Neural crest cell (in vitro differentiated cells): ENCODE data around the gene AHNAK. TPM values are rescaled to one million over a fixed set of nuclear protein-coding genes. Genes with fewer than 3 reads are reported as not detected.

Experiments used
- DNase-seq: peaks from one replicate; pipeline ENCODE4 v3.0.0; 2021; ENCODE audit warnings: low read depth, mixed read lengths, low spot score
- H3K27ac Mint-ChIP-seq: one replicate; pipeline ENCODE4 v1.8.0; 2021; ENCODE audit warnings: mild to moderate bottlenecking, mixed read lengths; ENCODE audit not compliant: unreplicated experiment
- H3K27me3 Mint-ChIP-seq: 2 replicates; pipeline ENCODE4 v1.8.0; 2021; ENCODE audit warnings: low read depth, mild to moderate bottlenecking, mixed read lengths
- H3K36me3 Mint-ChIP-seq: 2 replicates; pipeline ENCODE4 v1.8.0; 2021; ENCODE audit warnings: low read depth, mild to moderate bottlenecking, mixed read lengths
- H3K4me1 Mint-ChIP-seq: 2 replicates; pipeline ENCODE4 v1.8.0; 2021; ENCODE audit warnings: mixed read lengths
- H3K4me3 Mint-ChIP-seq: one replicate; pipeline ENCODE4 v1.8.0; 2021; ENCODE audit warnings: mild to moderate bottlenecking, mixed read lengths
- H3K9me3 Mint-ChIP-seq: 2 replicates; pipeline ENCODE4 v1.8.0; 2021; ENCODE audit warnings: mixed read lengths
- total RNA-seq: library from RNA; stranded (reverse); gene quantifications from 2 replicates; pipeline ENCODE4 v1.2.1, GENCODE V29; 2021
- TF ChIP-seq, protein P1 (sequence below): fragments of 200-600 bp; sonication (generic); conservative IDR thresholded peaks from 2 replicates; pipeline ENCODE4 v1.5.0; 2021; ENCODE audit warnings: antibody characterized with exemption, mild to moderate bottlenecking

The AHNAK gene
- total RNA-seq, 1 donor from 2014 or later, result 0.65 TPM

DNA sequence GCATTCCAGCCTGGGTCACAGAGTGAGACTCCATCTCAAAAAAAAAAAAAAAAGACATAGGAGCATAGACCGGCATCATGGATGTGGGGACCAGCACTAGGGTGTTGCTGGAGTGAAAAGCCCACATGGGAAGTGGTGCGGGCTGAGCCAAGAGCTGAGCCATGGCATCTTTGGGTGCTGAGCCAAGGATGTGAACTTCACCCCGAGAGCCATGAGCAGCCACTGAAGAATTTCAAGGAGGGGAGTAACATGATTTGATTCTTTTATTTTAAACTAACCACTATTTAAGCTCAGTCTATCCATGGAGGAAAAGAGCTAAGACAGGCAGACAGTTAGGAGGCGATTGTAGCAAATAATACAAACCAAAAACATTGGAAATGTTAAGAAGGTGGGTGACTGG lies 57.4 kb downstream of the AHNAK start:
- Mint-ChIP-seq H3K4me3 (no peak overlapping the region), H3K9me3 (no peaks in the 10 kb centered on the region), H3K4me1 (no peaks in the 10 kb centered on the region), H3K27me3 (peaks cover 8% of the 10 kb centered on the region), H3K36me3 (no peaks in the 10 kb centered on the region), H3K27ac (no peak overlapping the region)
- DNase-seq, result no peak
- TF ChIP-seq, protein P1, sequence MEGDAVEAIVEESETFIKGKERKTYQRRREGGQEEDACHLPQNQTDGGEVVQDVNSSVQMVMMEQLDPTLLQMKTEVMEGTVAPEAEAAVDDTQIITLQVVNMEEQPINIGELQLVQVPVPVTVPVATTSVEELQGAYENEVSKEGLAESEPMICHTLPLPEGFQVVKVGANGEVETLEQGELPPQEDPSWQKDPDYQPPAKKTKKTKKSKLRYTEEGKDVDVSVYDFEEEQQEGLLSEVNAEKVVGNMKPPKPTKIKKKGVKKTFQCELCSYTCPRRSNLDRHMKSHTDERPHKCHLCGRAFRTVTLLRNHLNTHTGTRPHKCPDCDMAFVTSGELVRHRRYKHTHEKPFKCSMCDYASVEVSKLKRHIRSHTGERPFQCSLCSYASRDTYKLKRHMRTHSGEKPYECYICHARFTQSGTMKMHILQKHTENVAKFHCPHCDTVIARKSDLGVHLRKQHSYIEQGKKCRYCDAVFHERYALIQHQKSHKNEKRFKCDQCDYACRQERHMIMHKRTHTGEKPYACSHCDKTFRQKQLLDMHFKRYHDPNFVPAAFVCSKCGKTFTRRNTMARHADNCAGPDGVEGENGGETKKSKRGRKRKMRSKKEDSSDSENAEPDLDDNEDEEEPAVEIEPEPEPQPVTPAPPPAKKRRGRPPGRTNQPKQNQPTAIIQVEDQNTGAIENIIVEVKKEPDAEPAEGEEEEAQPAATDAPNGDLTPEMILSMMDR, result no peak

DNA sequence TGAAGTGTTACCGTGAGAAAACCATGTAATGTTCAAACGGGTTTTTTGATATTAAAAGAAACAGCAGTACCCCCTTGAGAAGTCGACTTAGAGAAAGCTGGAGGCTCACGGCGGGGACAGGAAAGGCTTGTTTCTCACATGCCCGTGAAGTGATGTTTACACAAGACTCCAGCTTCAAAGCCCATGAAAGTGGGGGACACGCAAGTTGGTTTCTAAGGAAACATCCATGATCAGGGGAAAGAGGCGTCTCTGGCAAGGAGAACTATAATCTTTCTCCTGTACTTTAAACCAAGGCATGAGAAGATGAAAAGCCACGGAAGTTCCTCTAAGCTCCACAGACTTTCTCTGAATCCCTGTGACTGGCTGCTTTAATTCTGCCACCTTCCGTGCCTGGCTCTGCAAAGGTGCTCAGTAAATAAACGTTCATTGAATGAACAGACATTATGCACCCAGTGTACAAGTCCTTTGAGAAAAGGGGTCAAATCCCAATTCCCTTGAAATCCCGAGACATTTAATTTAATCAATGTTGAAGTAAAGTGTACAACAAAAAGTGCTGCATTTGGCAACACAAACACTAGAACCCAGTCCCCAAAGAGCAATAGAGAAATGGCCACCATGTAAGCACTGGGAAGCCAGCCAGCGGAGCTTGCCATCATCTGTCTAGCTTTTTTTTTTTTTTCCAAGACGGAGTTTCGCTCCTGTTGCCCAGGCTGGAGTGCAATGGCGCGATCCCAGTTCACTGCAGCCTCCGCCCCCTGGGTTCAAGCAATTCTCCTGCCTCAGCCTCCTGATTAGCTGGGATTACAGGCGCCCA lies 58.7 kb downstream of the AHNAK start:
- H3K27me3 Mint-ChIP-seq, result peaks cover 8% of the 10 kb centered on the region
- no peak for DNase-seq
- H3K27ac Mint-ChIP-seq, result no peak overlapping the region
- H3K4me3 Mint-ChIP-seq, result no peak overlapping the region
- no peaks in the 10 kb centered on the region for H3K36me3 Mint-ChIP-seq
- no peaks in the 10 kb centered on the region for H3K4me1 Mint-ChIP-seq
- no peaks in the 10 kb centered on the region for H3K9me3 Mint-ChIP-seq
- TF ChIP-seq, protein P1, result no peak

- H3K27me3 Mint-ChIP-seq, result peaks cover 8% of the 10 kb centered on the region
- no peaks in the 10 kb centered on the region for H3K9me3 Mint-ChIP-seq
- H3K4me1 Mint-ChIP-seq, result peaks cover 5% of the 10 kb centered on the region
- no peak for DNase-seq
- no peaks in the 10 kb centered on the region for H3K36me3 Mint-ChIP-seq
- no peak overlapping the region for H3K4me3 Mint-ChIP-seq
- H3K27ac Mint-ChIP-seq, result no peak overlapping the region
- TF ChIP-seq, protein P1, result no peak
Measured at GRCh38 chr11:62487136-62487535, 59.5 kb downstream of the AHNAK start.

DNA sequence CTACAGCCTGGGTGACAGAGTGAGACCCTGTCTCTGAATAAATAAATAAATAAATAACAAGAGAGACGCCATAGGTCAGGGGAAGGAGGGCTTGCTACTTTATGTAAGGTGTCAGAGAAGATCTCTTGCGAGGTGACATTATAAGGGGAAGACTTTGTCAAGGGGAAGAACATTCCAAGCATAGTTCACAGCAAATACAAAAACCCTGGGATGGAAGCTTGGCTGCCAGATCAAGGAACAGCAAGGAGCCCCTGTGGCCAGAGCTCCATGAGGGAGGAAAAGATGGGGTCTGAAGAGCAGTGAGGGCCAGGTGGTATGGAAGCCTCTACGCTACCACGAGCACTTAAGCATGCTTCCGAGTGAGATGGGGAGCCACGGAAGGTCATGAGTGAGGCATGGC lies 62.3 kb downstream of the AHNAK start:
- TF ChIP-seq, protein P1, result no peak
- no peak for DNase-seq
- no peak overlapping the region for H3K27ac Mint-ChIP-seq
- peaks cover 5% of the 10 kb centered on the region for H3K27me3 Mint-ChIP-seq
- H3K9me3 Mint-ChIP-seq, result no peaks in the 10 kb centered on the region
- no peaks in the 10 kb centered on the region for H3K36me3 Mint-ChIP-seq
- no peak overlapping the region for H3K4me3 Mint-ChIP-seq
- peaks cover 9% of the 10 kb centered on the region for H3K4me1 Mint-ChIP-seq

DNA sequence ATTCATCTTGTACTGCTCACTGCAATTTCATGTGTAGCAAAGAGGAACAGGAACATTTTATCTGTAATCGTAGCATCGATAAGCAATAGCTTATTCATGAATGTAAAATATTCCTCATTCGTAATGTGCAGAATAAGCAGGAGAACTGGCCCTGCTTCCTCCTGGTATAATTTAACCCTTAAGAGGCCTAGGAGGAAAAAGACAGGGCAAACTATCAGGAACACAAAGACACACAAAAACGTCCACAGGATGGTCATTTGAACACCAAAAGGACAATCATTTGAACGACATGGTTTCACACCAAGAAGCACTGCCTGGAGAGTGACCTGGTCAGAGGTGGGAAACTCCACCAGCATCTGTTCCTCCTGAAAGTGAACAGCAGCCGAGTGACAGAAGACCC lies 63.9 kb downstream of the AHNAK start:
- Mint-ChIP-seq H3K36me3 (no peaks in the 10 kb centered on the region), H3K4me3 (no peak overlapping the region), H3K27me3 (peaks cover 3% of the 10 kb centered on the region), H3K4me1 (peaks cover 9% of the 10 kb centered on the region), H3K9me3 (no peaks in the 10 kb centered on the region), H3K27ac (no peak overlapping the region)
- DNase-seq, result no peak
- TF ChIP-seq, protein P1, result no peak
